Activated naive CD4-positive, alpha-beta T cell treated with anti-CD3 and anti-CD28 coated beads for 36 hours (primary cell): ENCODE results near the gene PXK. TPM values are rescaled to one million over a fixed set of nuclear protein-coding genes. Genes with fewer than 3 reads are reported as not detected.

Experiments used
- CTCF ChIA-PET: fragments of 350-600 bp; sonication (Branson Sonifier 250); formaldehyde crosslinking; loops from one replicate; lab custom pipeline; 2021; ENCODE audit warnings: antibody characterized with exemption; lab: Charles Lee
- DNase-seq: peaks from one replicate; pipeline ENCODE4 v3.0.0-alpha.2; 2020
- H3K27ac Mint-ChIP-seq: one replicate; pipeline ENCODE4 v1.8.0; 2021; ENCODE audit warnings: mild to moderate bottlenecking, mixed read lengths
- H3K27me3 Mint-ChIP-seq: one replicate; pipeline ENCODE4 v1.8.0; 2021; ENCODE audit warnings: low read depth, mixed read lengths
- H3K36me3 Mint-ChIP-seq: one replicate; pipeline ENCODE4 v1.8.0; 2021; ENCODE audit warnings: low read depth, mixed read lengths
- H3K4me1 Mint-ChIP-seq: one replicate; pipeline ENCODE4 v1.8.0; 2021; ENCODE audit warnings: low read depth, mixed read lengths
- H3K4me3 Mint-ChIP-seq: one replicate; pipeline ENCODE4 v1.8.0; 2021; ENCODE audit warnings: mild to moderate bottlenecking, moderate library complexity, mixed read lengths
- H3K9me3 Mint-ChIP-seq: one replicate; pipeline ENCODE4 v1.8.0; 2021; ENCODE audit warnings: mixed read lengths
- intact Hi-C: fragments of 100-400 bp; cut with micrococcal nuclease; formaldehyde crosslinking; loops from one replicate; pipeline ENCODE4 v1.15.1; 2023
- total RNA-seq, 2 experiments: library from RNA; stranded (reverse); gene quantifications; one replicate each; pipeline ENCODE4 v1.2.3, GENCODE V29; 2021

Gene PXK
- total RNA-seq, 2 experiments from 2014 or later, result 44.7 to 46.1 TPM

DNA sequence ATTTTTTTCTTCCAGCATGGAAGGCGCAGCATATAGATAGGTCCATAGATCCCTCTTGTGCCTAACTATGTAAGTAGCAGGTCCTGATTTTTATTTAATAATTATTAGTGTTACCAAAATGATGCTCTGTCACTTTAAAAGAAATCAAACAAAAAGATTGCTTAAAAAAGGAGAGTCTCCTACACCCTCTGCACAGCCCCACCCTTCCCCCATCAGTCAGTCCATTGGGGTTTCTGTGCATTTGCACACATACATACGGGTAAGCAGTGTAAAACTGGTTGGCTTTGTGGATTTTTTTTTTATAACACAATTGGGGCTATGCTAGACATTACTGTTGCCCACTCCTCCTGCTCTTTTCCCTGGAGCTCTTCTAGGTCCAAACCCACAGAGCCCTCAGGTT lies 33.6 kb upstream of the PXK start:
- Mint-ChIP-seq H3K4me1 (no peaks in the 10 kb centered on the region), H3K9me3 (peaks cover 2% of the 10 kb centered on the region), H3K27ac (no peak overlapping the region), H3K27me3 (peaks cover 18% of the 10 kb centered on the region), H3K36me3 (no peaks in the 10 kb centered on the region), H3K4me3 (no peak overlapping the region)
- DNase-seq, result no peak
- CTCF ChIA-PET, result interaction anchor here (0.8 to 5.5 kb wide), 6 partner anchors 20 to 113 kb away, joined by 3 to 31 read pairs (median 3); no protein-coding TSS in a partner anchor
- intact Hi-C loops, result no loop called here

DNA sequence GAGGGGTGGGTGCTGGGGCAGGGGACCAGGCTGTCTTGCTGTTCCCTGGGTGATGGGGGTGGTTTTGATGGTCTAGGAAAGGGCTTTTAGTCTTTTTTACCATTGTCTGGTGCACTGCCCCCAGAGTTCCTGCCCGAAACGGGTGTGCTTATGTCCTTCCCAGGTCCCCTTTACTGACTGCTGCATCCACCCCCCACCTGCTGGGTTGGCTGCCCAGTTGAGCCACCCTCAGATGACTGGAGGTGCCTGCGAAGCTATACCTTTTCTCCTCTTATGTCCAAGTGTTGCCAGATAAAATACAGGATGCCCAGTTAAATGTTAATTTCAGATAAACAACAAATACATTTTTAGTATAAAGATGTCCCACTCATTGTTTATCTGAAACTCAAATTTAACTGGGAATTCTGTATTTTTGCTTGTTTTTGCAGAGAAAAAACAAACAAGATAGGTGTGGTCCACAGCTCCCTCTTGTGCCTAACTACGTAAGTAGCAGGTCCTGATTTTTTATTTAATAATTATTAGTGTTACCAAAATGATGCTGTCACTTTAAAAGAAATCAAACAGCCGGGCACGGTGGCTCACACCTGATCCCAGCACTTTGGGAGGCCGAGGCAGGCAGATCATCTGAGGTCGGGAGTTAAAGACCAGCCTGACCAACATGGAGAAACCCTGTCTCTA lies 32.7 kb upstream of the PXK start:
- H3K4me3 Mint-ChIP-seq, result no peak overlapping the region
- no peaks in the 10 kb centered on the region for H3K4me1 Mint-ChIP-seq
- H3K36me3 Mint-ChIP-seq, result no peaks in the 10 kb centered on the region
- intact Hi-C loops, result loop anchor here (1.0 kb wide), 2 partner anchors 113 to 292 kb away; partner anchors contain the start of gene FLNB
- CTCF ChIA-PET, result interaction anchor here (0.8 to 5.5 kb wide), 8 partner anchors 62 to 124 kb away, joined by 3 to 31 read pairs (median 3); no protein-coding TSS in a partner anchor
- peaks cover 18% of the 10 kb centered on the region for H3K27me3 Mint-ChIP-seq
- no peak overlapping the region for H3K27ac Mint-ChIP-seq
- no peak for DNase-seq
- H3K9me3 Mint-ChIP-seq, result peaks cover 2% of the 10 kb centered on the region

DNA sequence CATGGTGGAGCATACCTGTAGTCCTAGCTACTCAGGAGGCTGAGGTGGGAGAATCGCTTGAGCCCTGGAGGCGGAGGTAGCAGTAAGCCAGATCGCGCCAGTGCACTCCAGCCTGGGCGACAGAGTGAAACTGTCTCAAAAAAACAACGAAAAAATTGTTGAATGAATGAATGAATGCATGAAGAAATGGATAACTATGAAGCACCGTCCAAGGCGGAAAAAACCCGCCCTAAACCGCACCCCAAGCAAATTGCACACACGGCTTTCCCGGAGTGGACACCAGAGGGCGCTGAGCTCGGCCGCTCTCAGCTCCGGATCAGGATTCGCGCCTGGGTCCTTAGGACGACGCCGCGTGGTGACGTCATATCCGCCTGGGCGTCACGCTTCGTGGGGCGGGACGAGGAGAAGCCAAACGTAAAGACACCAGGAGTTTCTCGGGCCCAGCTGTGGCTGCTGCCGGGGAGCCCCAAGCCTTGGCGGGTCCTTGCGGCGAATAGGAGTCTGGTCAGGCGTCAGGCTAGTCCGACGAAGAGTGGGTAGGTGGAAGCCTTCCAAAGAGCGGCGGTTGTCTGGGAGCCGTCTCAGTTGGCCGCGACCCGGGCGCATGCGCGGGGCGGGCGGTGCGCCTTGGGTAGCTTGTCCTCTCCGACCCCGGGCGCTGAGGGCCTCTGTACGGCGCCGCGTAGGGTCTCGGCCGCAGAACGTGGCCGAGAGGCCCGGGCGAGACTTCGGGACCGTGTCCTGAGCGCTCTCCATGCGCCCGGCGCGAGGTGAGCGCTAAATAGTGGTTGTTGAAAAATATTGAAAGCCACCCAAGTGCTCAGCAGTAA lies 26.6 kb upstream of the PXK start, which contains the start of the genes HTD2 and RPP14:
Gene HTD2, plus strand, starts transcription at position 639 of the 830 bp plus-strand sequence. CDS start 11,094 bp downstream, outside the sequence.
Gene RPP14, plus strand, starts transcription at position 364 of the 830 bp plus-strand sequence. CDS start 4,085 bp downstream, outside the sequence.
- H3K27ac Mint-ChIP-seq, result peak within 1 kb of the TSS; percentile 96
- DNase-seq, result peak; percentile 99
- peaks cover 16% of the 10 kb centered on the region for H3K36me3 Mint-ChIP-seq
- intact Hi-C loops, result loop anchor here (1.0 to 5.0 kb wide), 16 partner anchors 15 to 709 kb away; partner anchors contain the start of genes ABHD6, ARF4, FLNB and KCTD6
- H3K27me3 Mint-ChIP-seq, result peaks cover 5% of the 10 kb centered on the region
- CTCF ChIA-PET, result interaction anchor here (0.6 to 5.3 kb wide), 52 partner anchors 9 to 714 kb away, joined by 3 to 40 read pairs (median 5); partner anchors contain the start of genes FLNB, KCTD6 and PXK
- peaks cover 2% of the 10 kb centered on the region for H3K9me3 Mint-ChIP-seq
- peak within 1 kb of the TSS; percentile 99 for H3K4me3 Mint-ChIP-seq
- H3K4me1 Mint-ChIP-seq, result peaks cover 26% of the 10 kb centered on the region

DNA sequence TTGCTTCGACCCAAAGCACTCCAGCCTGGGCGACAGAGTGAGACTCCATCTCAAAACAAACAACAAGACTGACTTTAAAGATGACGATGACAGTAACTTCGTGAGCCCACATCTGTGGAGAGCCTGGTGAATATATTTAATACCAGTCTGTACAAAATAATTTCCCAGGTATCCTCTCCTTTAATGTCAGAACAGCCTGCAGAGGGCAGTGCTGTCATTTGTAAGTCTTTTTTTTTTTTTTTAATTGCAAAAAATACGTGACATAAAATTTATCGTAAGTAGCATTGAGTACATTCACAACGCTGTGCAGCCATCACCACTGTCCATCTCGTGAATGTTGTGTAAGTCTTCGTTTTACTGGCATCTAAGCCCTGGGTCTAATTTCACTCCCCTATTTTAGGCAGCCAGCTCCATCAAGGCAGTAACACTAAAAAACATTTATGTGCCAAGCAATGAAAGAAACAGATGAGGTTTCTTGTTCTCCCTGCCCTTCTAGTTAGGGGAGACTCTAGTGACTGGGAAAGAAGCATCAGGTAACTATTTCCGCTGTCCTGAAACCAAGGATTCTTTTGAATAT lies 25.0 kb upstream of the PXK start:
- H3K9me3 Mint-ChIP-seq, result no peaks in the 10 kb centered on the region
- peaks cover 33% of the 10 kb centered on the region for H3K4me1 Mint-ChIP-seq
- no peaks in the 10 kb centered on the region for H3K27me3 Mint-ChIP-seq
- H3K4me3 Mint-ChIP-seq, result peak overlapping the region; percentile 99
- peak; percentile 59 for DNase-seq
- peaks cover 28% of the 10 kb centered on the region for H3K36me3 Mint-ChIP-seq
- intact Hi-C loops, result loop anchor here (1.0 to 5.0 kb wide), 5 partner anchors 121 to 711 kb away; partner anchors contain the start of gene ARF4
- peak overlapping the region; percentile 41 for H3K27ac Mint-ChIP-seq
- CTCF ChIA-PET, result interaction anchor here (0.6 to 5.3 kb wide), 23 partner anchors 10 to 1562 kb away, joined by 3 to 40 read pairs (median 8); partner anchors contain the start of genes KCTD6 and PXK

DNA sequence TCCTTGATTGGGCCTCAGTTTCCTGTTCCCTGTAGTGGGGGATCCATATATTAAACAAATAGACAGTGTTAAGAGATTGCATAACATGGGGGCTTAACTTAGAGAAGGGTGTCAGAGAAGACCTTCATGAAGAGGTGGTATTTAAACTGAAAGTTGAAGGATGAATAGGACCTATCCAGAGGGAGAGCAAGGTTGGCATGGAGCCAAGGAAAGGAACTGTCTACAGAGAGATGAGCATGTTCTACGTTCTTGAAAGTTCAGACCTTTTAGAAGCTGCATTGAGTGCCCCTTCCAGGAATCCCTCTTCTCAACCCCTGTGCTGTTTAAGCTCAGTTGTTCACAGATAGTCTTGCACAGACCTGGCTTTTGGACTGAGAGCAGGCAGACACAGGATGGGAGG lies 24.0 kb upstream of the PXK start:
- CTCF ChIA-PET, result interaction anchor here (1.8 to 5.3 kb wide), 8 partner anchors 9 to 225 kb away, joined by 3 to 40 read pairs (median 26); partner anchors contain the start of genes KCTD6 and PXK
- H3K27ac Mint-ChIP-seq, result no peak overlapping the region
- no peak overlapping the region for H3K4me3 Mint-ChIP-seq

DNA sequence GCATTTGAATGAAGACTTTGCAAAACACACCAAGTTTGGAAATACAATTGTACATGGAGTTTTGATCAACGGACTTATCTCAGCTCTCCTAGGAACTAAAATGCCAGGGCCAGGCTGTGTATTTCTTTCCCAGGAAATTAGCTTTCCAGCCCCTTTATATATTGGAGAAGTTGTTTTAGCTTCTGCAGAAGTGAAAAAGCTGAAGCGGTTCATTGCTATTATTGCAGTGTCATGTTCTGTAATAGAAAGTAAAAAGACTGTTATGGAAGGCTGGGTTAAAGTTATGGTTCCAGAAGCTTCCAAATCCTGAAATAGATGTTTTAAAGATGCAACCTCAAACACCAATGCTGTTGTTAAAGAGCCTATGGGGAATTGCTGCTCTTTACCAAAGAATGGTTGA lies 14.9 kb upstream of the PXK start:
- no peak overlapping the region for H3K27ac Mint-ChIP-seq
- peaks cover 13% of the 10 kb centered on the region for H3K4me1 Mint-ChIP-seq
- H3K9me3 Mint-ChIP-seq, result no peaks in the 10 kb centered on the region
- H3K27me3 Mint-ChIP-seq, result no peaks in the 10 kb centered on the region
- no peak overlapping the region for H3K4me3 Mint-ChIP-seq
- no peak for DNase-seq
- intact Hi-C loops, result no loop called here
- H3K36me3 Mint-ChIP-seq, result peaks cover 15% of the 10 kb centered on the region
- CTCF ChIA-PET, result interaction anchor here (0.6 to 4.2 kb wide), 6 partner anchors 11 to 254 kb away, joined by 3 to 36 read pairs (median 4); partner anchors contain the start of genes HTD2 and RPP14

More for the DNA sequence above, 24.0 kb upstream of the PXK start:
- Mint-ChIP-seq H3K9me3 (no peaks in the 10 kb centered on the region), H3K36me3 (peaks cover 32% of the 10 kb centered on the region), H3K4me1 (peaks cover 38% of the 10 kb centered on the region), H3K27me3 (no peaks in the 10 kb centered on the region)
- intact Hi-C loops, result loop anchor here (5.0 kb wide), 1 partner anchor 564 kb away; no protein-coding TSS in a partner anchor
- no peak for DNase-seq

DNA sequence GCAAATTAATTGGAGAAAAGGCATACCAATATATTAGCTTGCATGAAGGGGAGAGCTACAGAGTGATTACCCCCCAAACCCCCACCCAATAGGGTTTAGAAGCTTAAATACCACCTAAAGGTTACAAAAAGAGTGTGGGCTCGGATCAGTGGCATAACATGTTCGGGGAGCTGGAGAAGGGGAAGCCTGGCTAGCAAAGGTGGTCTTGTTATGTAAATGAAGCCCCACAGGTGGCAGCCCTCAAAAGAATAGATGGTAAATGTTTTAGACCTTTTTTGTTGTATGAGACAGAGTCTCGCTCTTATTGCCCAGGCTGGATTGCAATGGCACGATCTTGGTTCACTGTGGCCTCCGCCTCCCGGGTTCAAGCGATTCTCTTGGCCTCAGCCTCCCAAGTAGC lies 10.9 kb upstream of the PXK start:
- DNase-seq, result no peak
- peaks cover 42% of the 10 kb centered on the region for H3K4me1 Mint-ChIP-seq
- H3K27ac Mint-ChIP-seq, result no peak overlapping the region
- H3K4me3 Mint-ChIP-seq, result no peak overlapping the region
- H3K9me3 Mint-ChIP-seq, result no peaks in the 10 kb centered on the region
- H3K27me3 Mint-ChIP-seq, result no peaks in the 10 kb centered on the region
- intact Hi-C loops, result loop anchor here (1.0 to 2.0 kb wide), 4 partner anchors 13 to 211 kb away; partner anchors contain the start of genes HTD2 and RPP14
- H3K36me3 Mint-ChIP-seq, result peaks cover 6% of the 10 kb centered on the region
- CTCF ChIA-PET, result interaction anchor here (0.7 to 3.1 kb wide), 10 partner anchors 9 to 94 kb away, joined by 3 to 25 read pairs (median 6); partner anchors contain the start of genes HTD2 and RPP14

DNA sequence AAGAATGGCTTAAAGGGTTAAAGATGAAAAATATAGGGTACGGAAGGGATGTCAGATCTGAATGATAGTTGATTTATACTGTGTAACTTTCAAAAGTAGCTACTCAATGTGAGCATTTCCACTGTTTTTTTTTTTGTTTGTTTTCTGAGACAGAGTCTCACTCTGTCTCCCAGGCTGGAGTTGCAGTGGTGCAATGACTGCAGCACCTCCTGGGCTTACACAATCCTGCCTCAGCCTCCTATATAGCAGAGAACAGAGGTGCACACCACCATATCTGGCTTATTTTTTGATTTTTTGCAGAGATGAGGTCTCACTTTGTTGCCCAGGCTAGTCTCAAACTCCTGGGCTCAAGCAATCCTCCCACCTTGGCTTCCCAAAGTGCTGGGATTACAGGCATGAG lies 9.9 kb upstream of the PXK start:
- no peak overlapping the region for H3K27ac Mint-ChIP-seq

DNA sequence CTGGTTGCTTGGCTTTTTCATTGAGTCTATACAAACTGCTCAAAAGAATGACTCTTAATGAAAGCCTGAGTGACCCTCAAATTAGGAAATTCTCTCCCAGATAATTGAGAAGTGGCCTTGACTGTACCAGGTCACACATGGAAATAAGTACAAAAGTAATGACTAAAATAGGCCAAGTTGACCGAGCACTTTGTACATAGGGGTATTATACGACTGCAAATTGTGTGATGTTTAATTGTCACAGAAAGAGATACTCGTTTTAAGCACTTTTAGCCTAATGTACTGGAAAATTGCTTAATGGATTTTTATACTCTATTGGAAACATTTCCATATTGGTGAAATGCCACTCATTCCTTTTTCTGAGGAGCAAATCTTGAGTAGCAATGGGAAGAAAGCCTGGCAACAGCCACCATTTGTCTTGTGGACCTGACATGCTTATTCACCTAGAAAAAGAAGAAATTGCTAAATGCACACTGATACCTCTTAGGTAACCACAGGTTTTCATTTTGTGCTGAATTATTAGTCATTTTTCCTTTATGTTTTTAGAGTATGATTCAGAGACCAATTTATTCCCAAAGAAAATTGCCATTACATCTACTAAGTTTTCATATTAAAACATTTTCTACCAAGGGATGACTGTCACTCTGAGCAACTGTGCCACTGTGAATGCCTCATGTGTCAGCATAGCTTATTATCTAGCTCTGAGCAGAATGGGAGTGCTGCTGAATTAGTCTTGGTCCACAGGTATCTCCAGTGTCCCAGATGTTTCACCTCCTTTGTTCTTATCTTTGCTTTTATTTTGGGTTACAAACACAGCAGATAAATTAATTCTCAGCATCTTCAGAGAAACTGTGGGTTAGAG lies 8.9 kb upstream of the PXK start:
- H3K4me1 Mint-ChIP-seq, result peaks cover 42% of the 10 kb centered on the region
- CTCF ChIA-PET, result interaction anchor here (0.6 to 2.3 kb wide), 5 partner anchors 11 to 210 kb away, joined by 3 to 21 read pairs (median 4); partner anchors contain the start of gene PXK
- H3K27ac Mint-ChIP-seq, result peak overlapping the region; percentile 89
- no peaks in the 10 kb centered on the region for H3K27me3 Mint-ChIP-seq
- H3K4me3 Mint-ChIP-seq, result peak overlapping the region; percentile 16
- H3K36me3 Mint-ChIP-seq, result peaks cover 3% of the 10 kb centered on the region
- DNase-seq, result peak; percentile 34
- H3K9me3 Mint-ChIP-seq, result no peaks in the 10 kb centered on the region
- intact Hi-C loops, result loop anchor here (1.0 to 2.0 kb wide), 6 partner anchors 12 to 307 kb away; partner anchors contain the start of gene KCTD6

More for the DNA sequence above, 9.9 kb upstream of the PXK start:
- peaks cover 6% of the 10 kb centered on the region for H3K36me3 Mint-ChIP-seq
- H3K4me3 Mint-ChIP-seq, result no peak overlapping the region
- DNase-seq, result no peak
- CTCF ChIA-PET, result interaction anchor here (0.6 to 3.1 kb wide), 6 partner anchors 10 to 95 kb away, joined by 3 to 25 read pairs (median 12); partner anchors contain the start of genes HTD2 and RPP14
- H3K27me3 Mint-ChIP-seq, result no peaks in the 10 kb centered on the region
- no peaks in the 10 kb centered on the region for H3K9me3 Mint-ChIP-seq
- H3K4me1 Mint-ChIP-seq, result peaks cover 42% of the 10 kb centered on the region
- intact Hi-C loops, result loop anchor here (1.0 kb wide), 1 partner anchor 308 kb away; no protein-coding TSS in a partner anchor
